GM12878 (cell line): ENCODE measurements around the gene GRIN2C. TPM values are rescaled to one million over a fixed set of nuclear protein-coding genes. Genes with fewer than 3 reads are reported as not detected.
"Not testable (repeated sequence)": the region's sequence is repeated elsewhere in the genome, so short reads cannot be mapped to it uniquely, and the experiment has no call there.

Experiments
- ATAC-seq: fragments of 200-7000 bp; cut with Tn5 transposase; 3 replicates; pipeline ENCODE4 v1.9.1; 2020; ENCODE audit warnings: mild to moderate bottlenecking, moderate library complexity
- BruUV-seq: library from RNA; stranded (reverse); fragments of 400-500 nt; replicated peaks from 2 replicates; lab custom pipeline; 2021; lab: Mats Ljungman, UMichigan
- CTCF ChIA-PET: fragments of 300-600 bp; sonication (Branson Sonifier 250); formaldehyde crosslinking; extraction: SDS; loops from one replicate; lab custom pipeline; 2021; ENCODE audit warnings: inconsistent platforms; lab: Yijun Ruan, JAX
- POLR2A ChIA-PET: fragments of 350-600 bp; formaldehyde crosslinking; extraction: SDS; loops from one replicate; lab custom pipeline; 2021; ENCODE audit warnings: inconsistent platforms; lab: Charles Lee
- RAD21 ChIA-PET: fragments of 300-600 bp; sonication (Branson Sonifier 250); formaldehyde crosslinking; loops from one replicate; lab custom pipeline; 2023; ENCODE audit warnings: antibody characterized with exemption; ENCODE audit not compliant: unreplicated experiment; lab: Charles Lee
- SMC1A ChIA-PET: fragments of 300-600 bp; sonication (Branson Sonifier 250); formaldehyde crosslinking; loops from one replicate; lab custom pipeline; 2023; ENCODE audit not compliant: unreplicated experiment, uncharacterized antibody; lab: Charles Lee
- DNase-seq: peaks from one replicate; pipeline ENCODE4 v3.0.0-alpha.2; 2011; ENCODE audit warnings: low read depth, low spot score
- FAIRE-seq: peaks from 3 replicates; lab custom pipeline; 2011; peaks lifted over from hg19 to GRCh38; lab: Jason Lieb, UNC
- H2AFZ ChIP-seq: 2 replicates; pipeline ENCODE4 v1.6.0; 2011; ENCODE audit warnings: low read depth, low read length, control low read depth; ENCODE audit not compliant: control insufficient read depth
- H3K27ac ChIP-seq: 2 replicates; pipeline ENCODE4 v1.5.1; 2011; ENCODE audit warnings: control low read depth; ENCODE audit not compliant: control insufficient read depth, insufficient read depth
- H3K27me3 ChIP-seq, 2 experiments: replicated peaks in 1 of 2; 2 replicates each; pipeline versions ENCODE4 v1.6.0 to v1.6.1; 2011; ENCODE audit warnings: low read length in 1 of 2; ENCODE audit not compliant: control insufficient read depth in 2 of 2, insufficient read depth in 2 of 2
- H3K36me3 ChIP-seq, 2 experiments: 2 replicates each; pipeline ENCODE4 v1.5.1; 2011; ENCODE audit warnings: low read length in 1 of 2; ENCODE audit not compliant: control insufficient read depth in 2 of 2, insufficient read depth in 2 of 2
- H3K4me1 ChIP-seq: 2 replicates; pipeline ENCODE4 v1.6.1; 2011; ENCODE audit warnings: mild to moderate bottlenecking, low read length, moderate library complexity, mixed read lengths; ENCODE audit not compliant: control insufficient read depth, insufficient read depth
- H3K4me2 ChIP-seq: 2 replicates; pipeline ENCODE4 v1.6.0; 2011; ENCODE audit warnings: control low read depth; ENCODE audit not compliant: control insufficient read depth, insufficient read depth
- H3K4me3 ChIP-seq: fragments of 200-600 bp; sonication (generic); 2 replicates; pipeline ENCODE4 v1.5.1; 2016
- H3K79me2 ChIP-seq: 2 replicates; pipeline ENCODE4 v1.6.0; 2011; ENCODE audit warnings: low read length; ENCODE audit not compliant: control insufficient read depth, insufficient read depth
- H3K9ac ChIP-seq: 2 replicates; pipeline ENCODE4 v1.8.0; 2011; ENCODE audit warnings: low read length, control low read depth, mixed read lengths; ENCODE audit not compliant: control insufficient read depth, insufficient read depth
- H3K9me3 ChIP-seq: replicated peaks from 3 replicates; pipeline ENCODE4 v1.5.1; 2011; ENCODE audit warnings: mild to moderate bottlenecking, low read length; ENCODE audit not compliant: control insufficient read depth, insufficient read depth
- H4K20me1 ChIP-seq: 2 replicates; pipeline ENCODE4 v1.6.0; 2011; ENCODE audit not compliant: control insufficient read depth, insufficient read depth
- NFYB ChIP-seq: IDR thresholded peaks from 2 replicates; pipeline ENCODE4 v1.6.1; 2011; ENCODE audit warnings: low read depth, mild to moderate bottlenecking, low read length, improper control_type of control experiment, moderate library complexity; ENCODE audit not compliant: insufficient read depth
- PAX8 ChIP-seq: fragments of 450-650 bp; IDR thresholded peaks from 2 replicates; pipeline ENCODE4 v1.6.1; 2017; ENCODE audit warnings: mild to moderate bottlenecking, moderate library complexity
- WGBS: methylation state at CpG from one replicate; pipeline ENCODE4 v1.1.6; 2016; ENCODE audit warnings: low lambda C conversion rate; ENCODE audit not compliant: insufficient replicate concordance, insufficient coverage; ENCODE audit errors: missing lambda C conversion rate; 5-methylcytosine and 5-hydroxymethylcytosine counted together
- in situ Hi-C: fragments of 300-500 bp; cut with MboI; formaldehyde crosslinking; loops from 9 replicates; pipeline ENCODE4 v1.14.3; 2018; ENCODE audit warnings: mixed read lengths
- intact Hi-C: fragments of 100-400 bp; cut with micrococcal nuclease; formaldehyde crosslinking; loops from one replicate; pipeline ENCODE4 v1.14.2; 2022; ENCODE audit not compliant: unreplicated experiment
- polyA plus RNA-seq, 11 experiments: library from polyadenylated mRNA; depleted of rRNA in 4 of 11; unstranded in 6 of 11; stranded (reverse) in 5 of 11; fragments of >200 nt; fragmentation: Nextera tagmentation in 4 of 11; fragmentation: Illumina TruSeq in 1 of 11; extraction: Ambion mirVana in 4 of 11; extraction: Trizol in 1 of 11; gene quantifications; 1 replicate in 1 of 11; 2 replicates in 10 of 11; pipeline versions ENCODE4 v1.2.1 to v1.2.3, GENCODE V29; 2011 to 2016; ENCODE audit warnings: inconsistent platforms in 2 of 11, missing spikeins in 2 of 11, low read depth in 1 of 11
- total RNA-seq, 4 experiments: library from RNA; depleted of rRNA in 3 of 4; stranded (reverse); fragments of >200 nt in 3 of 4; fragmentation: Illumina TruSeq in 1 of 4; extraction: Trizol in 1 of 4; gene quantifications; 2 replicates each; pipeline versions ENCODE4 v1.2.1 to v1.2.3, GENCODE V29; 2013 to 2021
- TF ChIP-seq, protein P1 (sequence below): fragments of 450-650 bp; IDR thresholded peaks from 2 replicates; pipeline ENCODE4 v1.6.1; 2014; ENCODE audit warnings: mild to moderate bottlenecking

GRIN2C gene
- total and polyA plus RNA-seq, 10 of the 15 experiments (the other 5 are each of a cell fraction or from before 2014, with no cell fraction given): 0.01 to 0.20 (median 0.11) TPM; not detected in 2

DNA sequence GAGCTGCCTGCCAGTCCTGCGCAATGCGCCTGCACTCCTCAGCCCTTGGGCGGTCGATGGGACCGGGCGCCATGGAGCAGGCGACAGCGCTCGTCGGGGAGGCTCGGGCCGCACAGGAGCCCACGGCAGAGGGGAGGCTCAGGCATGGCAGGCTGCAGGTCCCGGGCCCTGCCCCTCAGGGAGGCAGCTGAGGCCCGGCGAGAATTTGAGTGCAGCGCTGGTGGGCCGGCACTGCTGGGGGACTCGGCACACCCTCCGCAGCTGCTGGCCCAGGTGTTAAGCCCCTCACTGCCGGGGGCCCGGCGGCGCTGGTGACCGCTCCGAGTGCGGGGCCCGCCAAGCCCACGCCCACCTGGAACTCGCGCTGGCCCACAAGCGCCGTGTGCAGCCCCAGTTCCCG lies 47.3 kb upstream of the GRIN2C start (continued):
- TF ChIP-seq, protein P1, sequence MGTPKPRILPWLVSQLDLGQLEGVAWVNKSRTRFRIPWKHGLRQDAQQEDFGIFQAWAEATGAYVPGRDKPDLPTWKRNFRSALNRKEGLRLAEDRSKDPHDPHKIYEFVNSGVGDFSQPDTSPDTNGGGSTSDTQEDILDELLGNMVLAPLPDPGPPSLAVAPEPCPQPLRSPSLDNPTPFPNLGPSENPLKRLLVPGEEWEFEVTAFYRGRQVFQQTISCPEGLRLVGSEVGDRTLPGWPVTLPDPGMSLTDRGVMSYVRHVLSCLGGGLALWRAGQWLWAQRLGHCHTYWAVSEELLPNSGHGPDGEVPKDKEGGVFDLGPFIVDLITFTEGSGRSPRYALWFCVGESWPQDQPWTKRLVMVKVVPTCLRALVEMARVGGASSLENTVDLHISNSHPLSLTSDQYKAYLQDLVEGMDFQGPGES: no peak
- TF ChIP-seq PAX8: no peak

- RAD21 ChIA-PET: interaction anchor here (1.2 kb wide), 1 partner anchor 93 kb away, joined by 3 read pairs; no protein-coding TSS in a partner anchor
- TF ChIP-seq NFYB: peak; percentile 45; the same call in 1 of the 2 replicates
- ATAC-seq, BruUV-seq, DNase-seq, H4K20me1 ChIP-seq, H3K9ac ChIP-seq, in situ Hi-C loops, H3K79me2 ChIP-seq, SMC1A ChIA-PET, H3K27me3 ChIP-seq, H3K27ac ChIP-seq, intact Hi-C loops, H3K36me3 ChIP-seq, H2AFZ ChIP-seq, H3K4me3 ChIP-seq, FAIRE-seq, H3K4me2 ChIP-seq, H3K9me3 ChIP-seq, H3K4me1 ChIP-seq: not testable (repeated sequence)
- POLR2A ChIA-PET: interaction anchor here (0.7 kb wide), 1 partner anchor 9 kb away, joined by 9 read pairs; no protein-coding TSS in a partner anchor
- 31% methylated on average over 6 of the region's 6 CpGs for WGBS
- CTCF ChIA-PET: interaction anchor here (1.2 kb wide), 1 partner anchor 55 kb away, joined by 5 read pairs; no protein-coding TSS in a partner anchor
Measured at GRCh38 chr17:74906214-74906793, 46.6 kb upstream of the GRIN2C start.
